Liver (tissue), 9 donors: ENCODE results near the gene TRIM41. TPM values are rescaled to one million over a fixed set of nuclear protein-coding genes. Genes with fewer than 3 reads are reported as not detected.

Experiments used
- DNase-seq: peaks from one replicate; pipeline ENCODE4 v3.0.0-alpha.2; 2017; ENCODE audit warnings: low spot score
- H3K27ac ChIP-seq, 2 donors: one replicate each; pipeline ENCODE4 v1.7.0; 2013; ENCODE audit warnings: inconsistent platforms in 2 of 2, low read length in 2 of 2, control low read depth in 1 of 2, low read depth in 1 of 2, mild to moderate bottlenecking in 1 of 2
- H3K27me3 ChIP-seq, 4 donors: one replicate each; pipeline versions ENCODE4 v1.6.1 to v1.7.0; 2013; ENCODE audit warnings: low read length in 3 of 4, inconsistent platforms in 1 of 4, mild to moderate bottlenecking in 1 of 4, moderate library complexity in 1 of 4; ENCODE audit not compliant: control insufficient read depth in 4 of 4, insufficient read depth in 4 of 4
- H3K36me3 ChIP-seq, 4 donors: one replicate each; pipeline versions ENCODE4 v1.6.1 to v1.7.0; 2013; ENCODE audit warnings: low read length in 3 of 4, mild to moderate bottlenecking in 3 of 4, low read depth in 1 of 4, moderate library complexity in 1 of 4; ENCODE audit not compliant: control insufficient read depth in 4 of 4, insufficient read depth in 3 of 4
- H3K4me1 ChIP-seq, 4 donors: one replicate each; pipeline versions ENCODE4 v1.6.1 to v1.7.0; 2013; ENCODE audit warnings: low read length in 3 of 4, mild to moderate bottlenecking in 3 of 4, moderate library complexity in 1 of 4; ENCODE audit not compliant: control insufficient read depth in 4 of 4, insufficient read depth in 4 of 4
- H3K4me3 ChIP-seq, 3 donors: one replicate each; pipeline versions ENCODE4 v1.6.1 to v1.7.0; 2013; ENCODE audit warnings: low read length in 3 of 3, control low read depth in 1 of 3, low read depth in 1 of 3, mild to moderate bottlenecking in 1 of 3
- H3K9ac ChIP-seq, 2 donors: one replicate each; pipeline ENCODE4 v1.7.0; 2013; ENCODE audit warnings: low read length in 2 of 2, mild to moderate bottlenecking in 2 of 2, moderate library complexity in 2 of 2, control low read depth in 1 of 2, low read depth in 1 of 2
- H3K9me3 ChIP-seq, 4 donors: one replicate each; pipeline versions ENCODE4 v1.6.1 to v1.7.0; 2013; ENCODE audit warnings: low read length in 3 of 4; ENCODE audit not compliant: control insufficient read depth in 4 of 4
- CTCF ChIP-seq: fragments of 150-350 bp; IDR thresholded peaks from 2 replicates; pipeline ENCODE4 v1.5.1; 2017; ENCODE audit warnings: improper control_type of control experiment, low read depth, low read length; ENCODE audit not compliant: missing input control
- EGR1 ChIP-seq, 2 donors: IDR thresholded peaks; 2 replicates each; pipeline ENCODE4 v1.6.1; 2016 to 2018; ENCODE audit warnings: antibody characterized with exemption in 2 of 2, low read depth in 2 of 2
- FOXA1 ChIP-seq: IDR thresholded peaks from 2 replicates; pipeline ENCODE4 v1.6.1; 2016; ENCODE audit warnings: antibody characterized with exemption
- GABPA ChIP-seq, 2 donors: IDR thresholded peaks in 1 of 2; conservative IDR thresholded peaks in 1 of 2; 2 replicates each; pipeline ENCODE4 v1.6.1; 2016; ENCODE audit warnings: antibody characterized with exemption in 2 of 2, mild to moderate bottlenecking in 1 of 2, moderate library complexity in 1 of 2
- HNF4G ChIP-seq: IDR thresholded peaks from 2 replicates; pipeline ENCODE4 v1.6.1; 2016; ENCODE audit warnings: antibody characterized with exemption
- JUND ChIP-seq, 2 donors: IDR thresholded peaks; 2 replicates each; pipeline ENCODE4 v1.6.1; 2016; ENCODE audit warnings: antibody characterized with exemption in 2 of 2
- MAX ChIP-seq: IDR thresholded peaks from 2 replicates; pipeline ENCODE4 v1.6.1; 2016; ENCODE audit warnings: antibody characterized with exemption
- REST ChIP-seq: IDR thresholded peaks from 2 replicates; pipeline ENCODE4 v1.6.1; 2016; ENCODE audit warnings: antibody characterized with exemption, mild to moderate bottlenecking
- RXRA ChIP-seq, 2 donors: IDR thresholded peaks; 2 replicates each; pipeline ENCODE4 v1.6.1; 2017 to 2018; ENCODE audit warnings: antibody characterized with exemption in 2 of 2, mild to moderate bottlenecking in 1 of 2
- YY1 ChIP-seq: IDR thresholded peaks from 2 replicates; pipeline ENCODE4 v1.6.1; 2016; ENCODE audit warnings: antibody characterized with exemption, mild to moderate bottlenecking
- ZBTB33 ChIP-seq: IDR thresholded peaks from 2 replicates; pipeline ENCODE4 v1.6.1; 2016; ENCODE audit warnings: antibody characterized with exemption
- WGBS: extraction: QIAGEN DNeasy Blood & Tissue Kit; methylation state at CpG from one replicate; pipeline ENCODE4 v1.1.7; 2013; 5-methylcytosine and 5-hydroxymethylcytosine counted together
- polyA plus RNA-seq, 2 donors: library from polyadenylated mRNA; stranded (reverse) in 1 of 2; unstranded in 1 of 2; fragments of 200-250 nt in 1 of 2; fragments of >200 nt in 1 of 2; fragmentation: Nextera tagmentation in 1 of 2; extraction: Ambion mirVana in 1 of 2; gene quantifications; one replicate each; pipeline versions ENCODE4 v1.2.1 to v1.2.3, GENCODE V29; 2013 to 2015
- total RNA-seq, 2 donors: library from RNA; depleted of rRNA; stranded (reverse); fragments of >200 nt; gene quantifications; one replicate each; pipeline ENCODE4 v1.2.3, GENCODE V29; 2014
- donor health status: healthy.
- donor health status: healthy.
- donor health status: healthy.
- donor health status: healthy.
- donor health status: healthy.

Gene TRIM41
- total and polyA plus RNA-seq, 4 donors, result 2.8 to 14.1 (median 11.0) TPM

- peaks cover 0 to 9% (median 4%) of the 10 kb centered on the region in 4 donors for H3K4me1 ChIP-seq
- H3K9ac ChIP-seq, result no peak overlapping the region
- H3K27ac ChIP-seq, result no peak overlapping the region
- H3K9me3 ChIP-seq, result no peaks in the 10 kb centered on the region
- H3K4me3 ChIP-seq, result no peak overlapping the region
- DNase-seq, result no peak
- H3K27me3 ChIP-seq, result no peaks in the 10 kb centered on the region
- 67% methylated on average over 9 of the region's 9 CpGs for WGBS
- no peaks in the 10 kb centered on the region for H3K36me3 ChIP-seq
- TF ChIP-seq REST (no peak), EGR1 (IDR thresholded peaks at IDR 0.05; ENCODE audit: low read depth in 2 of 2) (no peak), GABPA (IDR thresholded peaks at IDR 0.05 in 1 of 2, conservative IDR thresholded peaks at IDR 0.05 in 1 of 2) (no peak), YY1 (no peak), ZBTB33 (no peak), FOXA1 (no peak), JUND (IDR thresholded peaks at IDR 0.05) (no peak), CTCF (no peak), HNF4G (no peak), RXRA (IDR thresholded peaks at IDR 0.05) (no peak), MAX (no peak)
These were observed 24.1 kb upstream of the TRIM41 start for GRCh38 chr5:181198905-181199519.

- no peak overlapping the region for H3K4me3 ChIP-seq
- H3K27me3 ChIP-seq, result no peaks in the 10 kb centered on the region
- H3K9ac ChIP-seq, result no peak overlapping the region
- DNase-seq, result no peak
- no peak overlapping the region for H3K27ac ChIP-seq
- H3K9me3 ChIP-seq, result no peaks in the 10 kb centered on the region
- no peak for TF ChIP-seq RXRA (IDR thresholded peaks at IDR 0.05)
- 81% methylated on average over 12 of the region's 12 CpGs for WGBS
- peaks cover 8 to 19% (median 12%) of the 10 kb centered on the region in 4 donors for H3K4me1 ChIP-seq
- no peaks in the 10 kb centered on the region for H3K36me3 ChIP-seq
These were observed 23.0 kb upstream of the TRIM41 start for GRCh38 chr5:181199881-181200638.
